Osteoblast (primary cell): Measurements from ENCODE around the gene COL7A1. TPM values are rescaled to one million over a fixed set of nuclear protein-coding genes. Genes with fewer than 3 reads are reported as not detected.

Source experiments
- DNase-seq: peaks from one replicate; pipeline ENCODE4 v3.0.0; 2011; ENCODE audit warnings: low spot score, mixed read lengths; ENCODE audit not compliant: insufficient read length; ENCODE audit errors: missing footprints
- H2AFZ ChIP-seq: 2 replicates; pipeline ENCODE4 v1.6.0; 2011; ENCODE audit warnings: mild to moderate bottlenecking, low read length
- H3K27ac ChIP-seq: 2 replicates; pipeline ENCODE4 v1.5.1; 2011; ENCODE audit warnings: mild to moderate bottlenecking, low read depth, low read length, moderate library complexity
- H3K27me3 ChIP-seq: 2 replicates; pipeline ENCODE4 v1.6.0; 2012; ENCODE audit warnings: mild to moderate bottlenecking, control low read depth, inconsistent platforms, low read length, moderate library complexity; ENCODE audit not compliant: insufficient read depth
- H3K36me3 ChIP-seq: 2 replicates; pipeline ENCODE4 v1.5.1; 2011; ENCODE audit warnings: mild to moderate bottlenecking, low read length, control low read depth, moderate library complexity; ENCODE audit not compliant: insufficient read depth
- H3K4me1 ChIP-seq: 2 replicates; pipeline ENCODE4 v1.5.1; 2011; ENCODE audit warnings: mild to moderate bottlenecking, low read length, control low read depth, moderate library complexity; ENCODE audit not compliant: insufficient read depth
- H3K4me2 ChIP-seq: 2 replicates; pipeline ENCODE4 v1.6.0; 2011; ENCODE audit warnings: mild to moderate bottlenecking, low read length; ENCODE audit not compliant: insufficient read depth
- H3K4me3 ChIP-seq: fragments of 200-600 bp; sonication (generic); 3 replicates; pipeline ENCODE4 v1.5.1; 2012; ENCODE audit warnings: mild to moderate bottlenecking, low read length, inconsistent platforms; ENCODE audit not compliant: insufficient read depth
- H3K79me2 ChIP-seq: 2 replicates; pipeline ENCODE4 v1.6.0; 2012; ENCODE audit warnings: mild to moderate bottlenecking, low read length, control low read depth, inconsistent platforms; ENCODE audit not compliant: insufficient read depth
- H3K9me3 ChIP-seq: 2 replicates; pipeline ENCODE4 v1.5.1; 2011; ENCODE audit warnings: low read depth, low read length, control low read depth
- H4K20me1 ChIP-seq: 2 replicates; pipeline ENCODE4 v1.6.0; 2012; ENCODE audit warnings: mild to moderate bottlenecking, low read length, control low read depth; ENCODE audit not compliant: insufficient read depth
- CTCF ChIP-seq: IDR thresholded peaks from 2 replicates; pipeline ENCODE4 v1.5.1; 2011; ENCODE audit warnings: mild to moderate bottlenecking, low read depth, low read length, moderate library complexity; ENCODE audit errors: extremely low read depth
- total RNA-seq: library from RNA; depleted of rRNA; stranded (reverse); fragments of >200 nt; gene quantifications from 2 replicates; pipeline ENCODE4 v1.2.3, GENCODE V29; 2012

The COL7A1 gene
- total RNA-seq, 1 donor, result 21.4 TPM

GRCh38 chr3:48592519-48593087 lies 2.5 kb downstream of the COL7A1 start:
- H3K4me1 ChIP-seq, result peaks cover 16% of the 10 kb centered on the region
- H3K27me3 ChIP-seq, result no peaks in the 10 kb centered on the region
- H3K9me3 ChIP-seq, result no peaks in the 10 kb centered on the region
- peaks cover 8% of the 10 kb centered on the region for H3K36me3 ChIP-seq
- TF ChIP-seq CTCF, result no peak
- H4K20me1 ChIP-seq, result no peaks in the 10 kb centered on the region
- H3K4me3 ChIP-seq, result no peak overlapping the region
- DNase-seq, result peak; percentile 93
- H3K4me2 ChIP-seq, result no peak overlapping the region
- H3K79me2 ChIP-seq, result peaks cover 6% of the 10 kb centered on the region
- no peak overlapping the region for H2AFZ ChIP-seq
- no peak overlapping the region for H3K27ac ChIP-seq

- Histone ChIP-seq H2AFZ (no peak overlapping the region), H4K20me1 (no peaks in the 10 kb centered on the region), H3K27ac (no peak overlapping the region), H3K79me2 (peaks cover 6% of the 10 kb centered on the region), H3K4me1 (peaks cover 16% of the 10 kb centered on the region), H3K27me3 (no peaks in the 10 kb centered on the region), H3K4me3 (no peak overlapping the region), H3K4me2 (no peak overlapping the region), H3K36me3 (peaks cover 6% of the 10 kb centered on the region), H3K9me3 (no peaks in the 10 kb centered on the region)
- no peak for TF ChIP-seq CTCF
- DNase-seq, result peak; percentile 73
Observed at GRCh38 chr3:48591886-48592518, 3.1 kb downstream of the COL7A1 start.

- DNase-seq, result peak; percentile 38
- no peak overlapping the region for H3K27ac ChIP-seq
- no peaks in the 10 kb centered on the region for H4K20me1 ChIP-seq
- no peak overlapping the region for H3K4me2 ChIP-seq
- H3K4me3 ChIP-seq, result no peak overlapping the region
- H3K36me3 ChIP-seq, result peaks cover 9% of the 10 kb centered on the region
- H3K4me1 ChIP-seq, result peaks cover 16% of the 10 kb centered on the region
- no peaks in the 10 kb centered on the region for H3K27me3 ChIP-seq
- H3K79me2 ChIP-seq, result peaks cover 6% of the 10 kb centered on the region
- no peak for TF ChIP-seq CTCF
- H2AFZ ChIP-seq, result no peak overlapping the region
- H3K9me3 ChIP-seq, result no peaks in the 10 kb centered on the region
Observed at GRCh38 chr3:48591436-48591835, 3.7 kb downstream of the COL7A1 start.

GRCh38 chr3:48588230-48588629 lies 6.9 kb downstream of the COL7A1 start:
- no peak for DNase-seq
- H3K4me2 ChIP-seq, result no peak overlapping the region
- no peaks in the 10 kb centered on the region for H3K27me3 ChIP-seq
- no peaks in the 10 kb centered on the region for H4K20me1 ChIP-seq
- no peaks in the 10 kb centered on the region for H3K9me3 ChIP-seq
- H3K36me3 ChIP-seq, result peaks cover 9% of the 10 kb centered on the region
- H3K79me2 ChIP-seq, result no peaks in the 10 kb centered on the region
- H2AFZ ChIP-seq, result no peak overlapping the region
- H3K4me1 ChIP-seq, result no peaks in the 10 kb centered on the region
- no peak for TF ChIP-seq CTCF
- H3K4me3 ChIP-seq, result no peak overlapping the region
- no peak overlapping the region for H3K27ac ChIP-seq
